HL-60 (cell line): ENCODE results near the gene CLDN9.

Experiments
- DNase-seq, 2 experiments: peaks; one replicate each; pipeline ENCODE4 v3.0.0-alpha.2; 2010 to 2020; ENCODE audit warnings: low read depth in 1 of 2, low spot score in 1 of 2
- H3K27ac ChIP-seq: fragments of 250-450 bp; sonication (Bioruptor Pico); replicated peaks from 2 replicates; pipeline ENCODE4 v1.5.1; 2020; ENCODE audit warnings: mild to moderate bottlenecking, moderate library complexity
- H3K27me3 ChIP-seq: fragments of 250-450 bp; sonication (Bioruptor Pico); 2 replicates; pipeline ENCODE4 v1.5.1; 2021; ENCODE audit warnings: mild to moderate bottlenecking, moderate library complexity; ENCODE audit not compliant: insufficient read depth, poor library complexity, severe bottlenecking
- H3K4me3 ChIP-seq: replicated peaks from 2 replicates; pipeline ENCODE4 v1.5.1; 2011; ENCODE audit warnings: mild to moderate bottlenecking, control low read depth, low read length; ENCODE audit not compliant: insufficient read depth
- GABPA ChIP-seq: IDR thresholded peaks from 2 replicates; pipeline ENCODE4 v1.6.1; 2012; ENCODE audit warnings: low read depth
- POLR2AphosphoS5 ChIP-seq: IDR thresholded peaks from 2 replicates; pipeline ENCODE4 v1.6.1; 2012; ENCODE audit warnings: low read depth
- SPI1 ChIP-seq: IDR thresholded peaks from 2 replicates; pipeline ENCODE4 v1.6.1; 2012; ENCODE audit warnings: low read depth, mild to moderate bottlenecking, borderline replicate concordance
- TF ChIP-seq, protein P1 (sequence below): IDR thresholded peaks from 2 replicates; pipeline ENCODE4 v1.6.1; 2012; ENCODE audit warnings: low read depth; ENCODE audit not compliant: insufficient replicate concordance
- TF ChIP-seq, protein P2 (sequence below): IDR thresholded peaks from one replicate; pipeline ENCODE4 v1.5.1; 2011; ENCODE audit warnings: low read length, control low read depth, inconsistent platforms; ENCODE audit not compliant: insufficient read depth

CLDN9 gene

GRCh38 chr16:3021449-3022207, 8.9 kb downstream of the CLDN9 start:
- no peak for TF ChIP-seq GABPA
- TF ChIP-seq, protein P1, sequence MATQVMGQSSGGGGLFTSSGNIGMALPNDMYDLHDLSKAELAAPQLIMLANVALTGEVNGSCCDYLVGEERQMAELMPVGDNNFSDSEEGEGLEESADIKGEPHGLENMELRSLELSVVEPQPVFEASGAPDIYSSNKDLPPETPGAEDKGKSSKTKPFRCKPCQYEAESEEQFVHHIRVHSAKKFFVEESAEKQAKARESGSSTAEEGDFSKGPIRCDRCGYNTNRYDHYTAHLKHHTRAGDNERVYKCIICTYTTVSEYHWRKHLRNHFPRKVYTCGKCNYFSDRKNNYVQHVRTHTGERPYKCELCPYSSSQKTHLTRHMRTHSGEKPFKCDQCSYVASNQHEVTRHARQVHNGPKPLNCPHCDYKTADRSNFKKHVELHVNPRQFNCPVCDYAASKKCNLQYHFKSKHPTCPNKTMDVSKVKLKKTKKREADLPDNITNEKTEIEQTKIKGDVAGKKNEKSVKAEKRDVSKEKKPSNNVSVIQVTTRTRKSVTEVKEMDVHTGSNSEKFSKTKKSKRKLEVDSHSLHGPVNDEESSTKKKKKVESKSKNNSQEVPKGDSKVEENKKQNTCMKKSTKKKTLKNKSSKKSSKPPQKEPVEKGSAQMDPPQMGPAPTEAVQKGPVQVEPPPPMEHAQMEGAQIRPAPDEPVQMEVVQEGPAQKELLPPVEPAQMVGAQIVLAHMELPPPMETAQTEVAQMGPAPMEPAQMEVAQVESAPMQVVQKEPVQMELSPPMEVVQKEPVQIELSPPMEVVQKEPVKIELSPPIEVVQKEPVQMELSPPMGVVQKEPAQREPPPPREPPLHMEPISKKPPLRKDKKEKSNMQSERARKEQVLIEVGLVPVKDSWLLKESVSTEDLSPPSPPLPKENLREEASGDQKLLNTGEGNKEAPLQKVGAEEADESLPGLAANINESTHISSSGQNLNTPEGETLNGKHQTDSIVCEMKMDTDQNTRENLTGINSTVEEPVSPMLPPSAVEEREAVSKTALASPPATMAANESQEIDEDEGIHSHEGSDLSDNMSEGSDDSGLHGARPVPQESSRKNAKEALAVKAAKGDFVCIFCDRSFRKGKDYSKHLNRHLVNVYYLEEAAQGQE: no peak
- TF ChIP-seq, protein P2, sequence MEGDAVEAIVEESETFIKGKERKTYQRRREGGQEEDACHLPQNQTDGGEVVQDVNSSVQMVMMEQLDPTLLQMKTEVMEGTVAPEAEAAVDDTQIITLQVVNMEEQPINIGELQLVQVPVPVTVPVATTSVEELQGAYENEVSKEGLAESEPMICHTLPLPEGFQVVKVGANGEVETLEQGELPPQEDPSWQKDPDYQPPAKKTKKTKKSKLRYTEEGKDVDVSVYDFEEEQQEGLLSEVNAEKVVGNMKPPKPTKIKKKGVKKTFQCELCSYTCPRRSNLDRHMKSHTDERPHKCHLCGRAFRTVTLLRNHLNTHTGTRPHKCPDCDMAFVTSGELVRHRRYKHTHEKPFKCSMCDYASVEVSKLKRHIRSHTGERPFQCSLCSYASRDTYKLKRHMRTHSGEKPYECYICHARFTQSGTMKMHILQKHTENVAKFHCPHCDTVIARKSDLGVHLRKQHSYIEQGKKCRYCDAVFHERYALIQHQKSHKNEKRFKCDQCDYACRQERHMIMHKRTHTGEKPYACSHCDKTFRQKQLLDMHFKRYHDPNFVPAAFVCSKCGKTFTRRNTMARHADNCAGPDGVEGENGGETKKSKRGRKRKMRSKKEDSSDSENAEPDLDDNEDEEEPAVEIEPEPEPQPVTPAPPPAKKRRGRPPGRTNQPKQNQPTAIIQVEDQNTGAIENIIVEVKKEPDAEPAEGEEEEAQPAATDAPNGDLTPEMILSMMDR: peak; percentile 11
- TF ChIP-seq SPI1: no peak
- peak overlapping the region; percentile 72 for H3K27ac ChIP-seq
- DNase-seq: peak; percentile 71 to 78
- H3K27me3 ChIP-seq: no peaks in the 10 kb centered on the region
- peak overlapping the region; percentile 70 for H3K4me3 ChIP-seq

DNA sequence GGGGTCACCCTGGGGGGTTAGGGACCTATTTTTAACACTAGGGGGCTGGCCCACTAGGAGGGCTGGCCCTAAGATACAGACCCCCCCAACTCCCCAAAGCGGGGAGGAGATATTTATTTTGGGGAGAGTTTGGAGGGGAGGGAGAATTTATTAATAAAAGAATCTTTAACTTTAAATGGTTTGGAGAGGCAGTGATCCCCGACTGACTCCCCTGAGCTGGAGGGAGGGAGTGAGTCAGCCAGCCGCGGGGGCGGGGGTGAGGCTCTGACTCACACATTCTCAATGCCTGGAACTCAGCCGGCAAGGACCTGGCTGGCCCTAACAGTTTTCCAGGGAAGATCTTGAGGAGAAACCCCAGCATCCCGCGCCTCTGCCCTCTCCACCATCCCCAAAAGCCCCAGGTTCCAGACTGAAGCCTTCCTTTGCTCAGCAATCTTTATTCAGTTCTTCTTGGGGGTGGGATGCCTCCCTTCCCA, 9.5 kb downstream of the CLDN9 start:
- peak in 1 of 2 experiments; percentile 74 for DNase-seq
- Histone ChIP-seq H3K27ac (peak overlapping the region; percentile 28; the same call in 1 of the 2 replicates), H3K4me3 (peak overlapping the region; percentile 70), H3K27me3 (no peaks in the 10 kb centered on the region)
- no peak for TF ChIP-seq POLR2AphosphoS5
- TF ChIP-seq SPI1: no peak
- TF ChIP-seq, protein P2: no peak
- TF ChIP-seq, protein P1: no peak
- TF ChIP-seq GABPA: no peak

GRCh38 chr16:3022684-3023414, 10.1 kb downstream of the CLDN9 start:
- TF ChIP-seq GABPA (no peak), POLR2AphosphoS5 (no peak; the same call in 1 of the 2 replicates)
- TF ChIP-seq, protein P1: no peak
- Histone ChIP-seq H3K4me3 (peak overlapping the region; percentile 80), H3K27me3 (no peaks in the 10 kb centered on the region), H3K27ac (peak overlapping the region; percentile 98)
- peak in 1 of 2 experiments; percentile 50 for DNase-seq
